ENCODE measurements around the gene SLC39A11. TPM values are rescaled to one million over a fixed set of nuclear protein-coding genes. Genes with fewer than 3 reads are reported as not detected.

The SLC39A11 gene
- total and polyA plus RNA-seq, 2 of the 13 experiments (the other 11 are each of a cell fraction or from before 2014, with no cell fraction given) = 17.2 to 31.5 TPM

- H3K4me2 ChIP-seq (ENCODE audit: low read depth, low read length) = no peak overlapping the region
- peaks cover 46% of the 10 kb centered on the region for H3K4me1 ChIP-seq (ENCODE audit: insufficient read depth, low read length)
- no peak overlapping the region for H3K9ac ChIP-seq (ENCODE audit: insufficient read depth, low read depth, low read length)
- no peak overlapping the region for H3K4me3 ChIP-seq (replicated peaks in 1 of 3; ENCODE audit: insufficient read depth in 1 of 3, low read depth in 2 of 3, low read length in 3 of 3)
- ATAC-seq (no peak), DNase-seq (ENCODE audit: low spot score) (no peak), FAIRE-seq (no peak)
- no peaks in the 10 kb centered on the region for H3K36me3 ChIP-seq (replicated peaks in 1 of 2; ENCODE audit: control insufficient read depth in 1 of 2, insufficient read depth in 2 of 2, low read length in 2 of 2)
- intact Hi-C loops (cut with micrococcal nuclease; ENCODE audit: unreplicated experiment) = loop anchor here (5.0 kb wide), 1 partner anchor 137 kb away; no protein-coding TSS in a partner anchor
- no peak overlapping the region for H2AFZ ChIP-seq (ENCODE audit: low read length)
- CTCF ChIA-PET (ENCODE audit: low intra/inter-chr PET ratio, low total read pairs) = no interaction called here
- H3K27me3 ChIP-seq (ENCODE audit: control insufficient read depth in 1 of 2, insufficient read depth in 2 of 2, low read length in 2 of 2) = no peaks in the 10 kb centered on the region
- no TSS peak for BruUV-seq (replicated peaks)
- no peaks in the 10 kb centered on the region for H3K79me2 ChIP-seq (ENCODE audit: insufficient read depth, low read length)
- TF ChIP-seq, protein P1, sequence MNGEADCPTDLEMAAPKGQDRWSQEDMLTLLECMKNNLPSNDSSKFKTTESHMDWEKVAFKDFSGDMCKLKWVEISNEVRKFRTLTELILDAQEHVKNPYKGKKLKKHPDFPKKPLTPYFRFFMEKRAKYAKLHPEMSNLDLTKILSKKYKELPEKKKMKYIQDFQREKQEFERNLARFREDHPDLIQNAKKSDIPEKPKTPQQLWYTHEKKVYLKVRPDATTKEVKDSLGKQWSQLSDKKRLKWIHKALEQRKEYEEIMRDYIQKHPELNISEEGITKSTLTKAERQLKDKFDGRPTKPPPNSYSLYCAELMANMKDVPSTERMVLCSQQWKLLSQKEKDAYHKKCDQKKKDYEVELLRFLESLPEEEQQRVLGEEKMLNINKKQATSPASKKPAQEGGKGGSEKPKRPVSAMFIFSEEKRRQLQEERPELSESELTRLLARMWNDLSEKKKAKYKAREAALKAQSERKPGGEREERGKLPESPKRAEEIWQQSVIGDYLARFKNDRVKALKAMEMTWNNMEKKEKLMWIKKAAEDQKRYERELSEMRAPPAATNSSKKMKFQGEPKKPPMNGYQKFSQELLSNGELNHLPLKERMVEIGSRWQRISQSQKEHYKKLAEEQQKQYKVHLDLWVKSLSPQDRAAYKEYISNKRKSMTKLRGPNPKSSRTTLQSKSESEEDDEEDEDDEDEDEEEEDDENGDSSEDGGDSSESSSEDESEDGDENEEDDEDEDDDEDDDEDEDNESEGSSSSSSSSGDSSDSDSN (CRISPR knock-in tag; IDR thresholded peaks at IDR 0.05) = no peak
- TF ChIP-seq PHF8 (CRISPR knock-in tag; IDR thresholded peaks at IDR 0.05) (no peak), ZNF234 (CRISPR knock-in tag; conservative IDR thresholded peaks at IDR 0.05) (no peak), ZNF563 (CRISPR knock-in tag; IDR thresholded peaks at IDR 0.05) (no peak), RELA (CRISPR knock-in tag; IDR thresholded peaks at IDR 0.05) (no peak), NPAS2 (CRISPR knock-in tag; IDR thresholded peaks at IDR 0.05; ENCODE audit: borderline replicate concordance) (no peak), ATM (IDR thresholded peaks at IDR 0.05; ENCODE audit: borderline replicate concordance) (no peak), ZNF614 (CRISPR knock-in tag; IDR thresholded peaks at IDR 0.05; ENCODE audit: borderline replicate concordance) (no peak), ZNF670 (CRISPR knock-in tag; IDR thresholded peaks at IDR 0.05; ENCODE audit: borderline replicate concordance) (no peak), RNF2 (conservative IDR thresholded peaks at IDR 0.05; ENCODE audit: low read depth) (no peak), ZNF382 (CRISPR knock-in tag; IDR thresholded peaks at IDR 0.05; ENCODE audit: borderline replicate concordance) (no peak), DRAP1 (CRISPR knock-in tag; IDR thresholded peaks at IDR 0.05) (no peak), ZEB1 (IDR thresholded peaks at IDR 0.05; ENCODE audit: insufficient replicate concordance, low read depth) (no peak), ETV6 (CRISPR knock-in tag; conservative IDR thresholded peaks at IDR 0.05) (no peak), KAT2B (IDR thresholded peaks at IDR 0.05; ENCODE audit: borderline replicate concordance, low read depth, low read length) (no peak)
- H3K9me3 ChIP-seq (ENCODE audit: low read length) = no peaks in the 10 kb centered on the region
- H4K20me1 ChIP-seq (ENCODE audit: insufficient read depth, low read length) = no peaks in the 10 kb centered on the region
- H3K27ac ChIP-seq (ENCODE audit: extremely low read length, insufficient read depth, low read length) = no peak overlapping the region
- WGBS (ENCODE audit: low lambda C conversion rate) = 85% methylated on average over 4 of the region's 4 CpGs
- in situ Hi-C loops (cut with HindIII; ENCODE audit: extremely low pct_ligation_motif_present, low pct_unique_long_range_greater_than_20kb) = no loop called here
- POLR2A ChIA-PET = interaction anchor here (3.7 kb wide), 1 partner anchor 16 kb away, joined by 41 read pairs; no protein-coding TSS in a partner anchor
Observed at GRCh38 chr17:72699545-72699944, 392.9 kb downstream of the SLC39A11 start.

All from HepG2 (cell line).